ENCODE results near the gene NSUN6. TPM values are rescaled to one million over a fixed set of nuclear protein-coding genes. Genes with fewer than 3 reads are reported as not detected.

Gene NSUN6
- total and polyA plus RNA-seq, 2 experiments from 2014 or later, result 18.1 to 37.4 TPM

DNA sequence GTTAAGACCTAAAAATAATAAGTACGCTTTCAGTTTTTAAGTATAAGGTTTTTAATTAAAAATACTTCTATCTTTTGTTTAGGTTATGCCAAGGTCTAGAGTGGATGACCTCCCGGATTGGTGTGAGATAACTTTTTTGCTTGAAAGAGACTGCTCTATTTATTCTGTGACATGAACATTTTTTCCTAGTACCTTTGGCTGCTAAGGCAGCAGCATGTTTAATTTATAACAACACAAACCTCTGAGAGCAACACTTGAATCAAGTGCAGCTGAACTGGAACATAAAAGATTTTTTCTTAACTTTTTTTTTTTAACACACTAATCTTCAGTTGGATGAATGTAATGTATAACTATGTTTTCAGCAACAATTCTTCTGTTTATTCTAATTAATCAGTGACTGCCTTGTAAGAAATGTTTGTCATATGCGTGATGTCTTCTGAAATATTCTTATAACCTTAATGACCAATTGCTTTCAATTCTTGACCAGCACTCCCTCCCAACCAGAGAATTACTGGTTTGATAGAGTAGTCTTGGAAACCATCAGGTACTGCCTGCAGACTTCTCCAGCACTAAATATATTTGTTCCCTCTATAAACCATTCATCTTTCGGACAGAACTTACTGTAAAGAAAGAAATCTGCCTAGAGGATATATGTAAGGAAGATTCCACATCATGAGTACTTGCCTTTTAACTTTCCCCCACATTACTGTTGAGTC, 23.9 kb upstream of the NSUN6 start (continued):
- TF ChIP-seq, protein P1, sequence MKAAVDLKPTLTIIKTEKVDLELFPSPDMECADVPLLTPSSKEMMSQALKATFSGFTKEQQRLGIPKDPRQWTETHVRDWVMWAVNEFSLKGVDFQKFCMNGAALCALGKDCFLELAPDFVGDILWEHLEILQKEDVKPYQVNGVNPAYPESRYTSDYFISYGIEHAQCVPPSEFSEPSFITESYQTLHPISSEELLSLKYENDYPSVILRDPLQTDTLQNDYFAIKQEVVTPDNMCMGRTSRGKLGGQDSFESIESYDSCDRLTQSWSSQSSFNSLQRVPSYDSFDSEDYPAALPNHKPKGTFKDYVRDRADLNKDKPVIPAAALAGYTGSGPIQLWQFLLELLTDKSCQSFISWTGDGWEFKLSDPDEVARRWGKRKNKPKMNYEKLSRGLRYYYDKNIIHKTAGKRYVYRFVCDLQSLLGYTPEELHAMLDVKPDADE (IDR thresholded peaks at IDR 0.05), result no peak
- no peak for TF ChIP-seq ZNF114 (CRISPR knock-in tag; IDR thresholded peaks at IDR 0.05)
- no peak for TF ChIP-seq JUNB (IDR thresholded peaks at IDR 0.05; ENCODE audit: unreplicated experiment)
- no peak for TF ChIP-seq CREB1 (CRISPR knock-in tag; IDR thresholded peaks at IDR 0.05; ENCODE audit: low read depth)
- no peak for TF ChIP-seq STAT1 (IDR thresholded peaks at IDR 0.05; ENCODE audit: unreplicated experiment)
- TF ChIP-seq EZH2phosphoT487 (IDR thresholded peaks at IDR 0.05; ENCODE audit: unreplicated experiment), result no peak
- TF ChIP-seq, protein P2, sequence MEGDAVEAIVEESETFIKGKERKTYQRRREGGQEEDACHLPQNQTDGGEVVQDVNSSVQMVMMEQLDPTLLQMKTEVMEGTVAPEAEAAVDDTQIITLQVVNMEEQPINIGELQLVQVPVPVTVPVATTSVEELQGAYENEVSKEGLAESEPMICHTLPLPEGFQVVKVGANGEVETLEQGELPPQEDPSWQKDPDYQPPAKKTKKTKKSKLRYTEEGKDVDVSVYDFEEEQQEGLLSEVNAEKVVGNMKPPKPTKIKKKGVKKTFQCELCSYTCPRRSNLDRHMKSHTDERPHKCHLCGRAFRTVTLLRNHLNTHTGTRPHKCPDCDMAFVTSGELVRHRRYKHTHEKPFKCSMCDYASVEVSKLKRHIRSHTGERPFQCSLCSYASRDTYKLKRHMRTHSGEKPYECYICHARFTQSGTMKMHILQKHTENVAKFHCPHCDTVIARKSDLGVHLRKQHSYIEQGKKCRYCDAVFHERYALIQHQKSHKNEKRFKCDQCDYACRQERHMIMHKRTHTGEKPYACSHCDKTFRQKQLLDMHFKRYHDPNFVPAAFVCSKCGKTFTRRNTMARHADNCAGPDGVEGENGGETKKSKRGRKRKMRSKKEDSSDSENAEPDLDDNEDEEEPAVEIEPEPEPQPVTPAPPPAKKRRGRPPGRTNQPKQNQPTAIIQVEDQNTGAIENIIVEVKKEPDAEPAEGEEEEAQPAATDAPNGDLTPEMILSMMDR (conservative IDR thresholded peaks at IDR 0.05; ENCODE audit: low read depth in 2 of 2), result no peak
- no peak for TF ChIP-seq POLR2AphosphoS5 (IDR thresholded peaks at IDR 0.05; ENCODE audit: low read depth)

DNA sequence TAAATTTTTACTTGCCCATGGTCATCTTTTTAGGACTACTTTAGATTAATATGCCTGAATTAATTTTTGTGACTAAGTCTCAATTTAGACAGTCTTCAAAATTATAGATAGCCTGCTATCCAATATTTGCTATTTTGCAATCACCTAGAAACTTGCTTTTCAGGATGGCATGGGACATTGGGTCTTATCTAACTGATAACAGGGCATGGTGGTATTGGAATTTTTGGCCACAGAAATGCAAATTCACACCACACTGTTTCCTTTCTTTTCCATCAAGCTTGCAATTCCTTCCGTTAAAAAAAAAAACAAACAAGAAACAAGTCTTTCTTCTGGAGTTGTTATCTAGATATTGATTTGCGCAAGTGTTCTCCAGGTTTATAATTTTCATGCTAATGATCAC, 16.6 kb upstream of the NSUN6 start:
- Histone ChIP-seq H3K36me3 (ENCODE audit: insufficient read depth) (peaks cover 15% of the 10 kb centered on the region), H3K79me2 (replicated peaks; ENCODE audit: insufficient read depth) (peaks cover 92% of the 10 kb centered on the region), H3F3A (replicated peaks; ENCODE audit: low read depth) (no peaks in the 10 kb centered on the region), H3K4me2 (peak overlapping the region; percentile 47), H4K20me1 (replicated peaks; ENCODE audit: insufficient read depth) (peaks cover 22% of the 10 kb centered on the region), H3K4me1 (ENCODE audit: insufficient read depth) (peaks cover 37% of the 10 kb centered on the region), H3K27ac (ENCODE audit: low read depth) (peak overlapping the region; percentile 88), H2AFZ (no peak overlapping the region), H3K9me2 (ENCODE audit: insufficient read depth) (no peaks in the 10 kb centered on the region), H3K4me3 (peak overlapping the region; percentile 6; the same call in 1 of the 2 replicates), H3K27me3 (ENCODE audit: insufficient read depth) (no peaks in the 10 kb centered on the region)
- Mint-ChIP-seq H3K4me1 (peaks cover 34% of the 10 kb centered on the region), H3K27me3 (ENCODE audit: insufficient read depth, low read depth, poor library complexity) (peaks cover 3% of the 10 kb centered on the region), H3K9me3 (no peaks in the 10 kb centered on the region), H3K36me3 (ENCODE audit: low read depth) (peaks cover 55% of the 10 kb centered on the region), H3K27ac (peak overlapping the region; percentile 89), H3K4me3 (peak overlapping the region; percentile 54)
- TF ChIP-seq NANOG (IDR thresholded peaks at IDR 0.05; ENCODE audit: borderline replicate concordance) (peak; percentile 56; the same call in 1 of the 2 replicates), ZNF331 (CRISPR knock-in tag; IDR thresholded peaks at IDR 0.05; ENCODE audit: low read depth) (no peak)
- ATAC-seq (no peak), DNase-seq (ENCODE audit: low spot score) (peak; percentile 46)

DNA sequence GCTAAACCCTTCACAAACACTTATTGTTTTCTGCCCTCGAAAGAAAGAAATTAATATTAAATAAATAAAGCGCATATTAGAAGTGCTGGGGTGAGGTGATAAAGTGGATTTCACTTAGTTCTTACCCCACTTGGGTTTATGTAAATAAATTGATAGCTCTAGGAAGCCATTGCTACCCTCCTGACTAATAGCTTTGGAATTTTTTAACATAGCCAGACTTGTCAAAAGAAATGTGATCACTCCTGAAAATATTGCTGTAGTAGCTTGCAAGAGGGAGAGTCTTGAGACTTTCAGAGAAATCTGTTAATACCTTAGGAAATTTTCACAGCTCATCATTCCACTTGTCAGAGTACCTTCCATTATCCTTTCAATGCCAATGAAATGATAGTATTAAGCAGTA, 15.4 kb upstream of the NSUN6 start:
- peaks cover 39% of the 10 kb centered on the region for H3K4me1 ChIP-seq (ENCODE audit: insufficient read depth)
- peaks cover 92% of the 10 kb centered on the region for H3K79me2 ChIP-seq (replicated peaks; ENCODE audit: insufficient read depth)
- no peaks in the 10 kb centered on the region for H3K27me3 ChIP-seq (ENCODE audit: insufficient read depth)
- peaks cover 28% of the 10 kb centered on the region; the same call in 1 of the 2 replicates for H4K20me1 ChIP-seq (replicated peaks; ENCODE audit: insufficient read depth)
- peak overlapping the region; percentile 58 for H3K4me2 ChIP-seq
- peak overlapping the region; percentile 37 for H3K4me3 ChIP-seq
- H3K4me1 Mint-ChIP-seq, result peaks cover 39% of the 10 kb centered on the region
- H3K9me2 ChIP-seq (ENCODE audit: insufficient read depth), result no peaks in the 10 kb centered on the region
- H3K27ac ChIP-seq (ENCODE audit: low read depth), result peak overlapping the region; percentile 88
- ATAC-seq, result no peak
- peak overlapping the region; percentile 27 for H3K4me3 Mint-ChIP-seq
- H3K27me3 Mint-ChIP-seq (ENCODE audit: insufficient read depth, low read depth, poor library complexity), result peaks cover 3% of the 10 kb centered on the region
- H2AFZ ChIP-seq, result no peak overlapping the region
- H3K36me3 ChIP-seq (ENCODE audit: insufficient read depth), result peaks cover 12% of the 10 kb centered on the region
- H3K9me3 Mint-ChIP-seq, result no peaks in the 10 kb centered on the region
- peaks cover 49% of the 10 kb centered on the region for H3K36me3 Mint-ChIP-seq (ENCODE audit: low read depth)
- H3F3A ChIP-seq (replicated peaks; ENCODE audit: low read depth), result no peaks in the 10 kb centered on the region
- peak; percentile 58 for DNase-seq (ENCODE audit: low spot score)
- H3K27ac Mint-ChIP-seq, result peak overlapping the region; percentile 76
- TF ChIP-seq, protein P2 (conservative IDR thresholded peaks at IDR 0.05; ENCODE audit: low read depth in 2 of 2), result no peak
